Activated T-cell treated with anti-CD3 and anti-CD28 coated beads, Interleukin-2, amount 50 U/mL, for 48 hours (primary cell): ENCODE data around the gene VPS11.

ENCODE experiments used
- DNase-seq, 2 experiments: peaks; one replicate each; pipeline ENCODE4 v3.0.0-alpha.2; 2020

Gene VPS11

GRCh38 chr11:119126675-119127268 lies 59.2 kb downstream of the VPS11 start:
- no peak for DNase-seq

- DNase-seq = no peak
Observed at GRCh38 chr11:119130662-119131061, 63.0 kb downstream of the VPS11 start.
